GM19455 (cell line): ENCODE results near the gene LCLAT1.

ENCODE experiments used
- ATAC-seq: cut with Tn5 transposase; IDR thresholded peaks from one replicate; pipeline ENCODE4 v1.9.1; 2021; ENCODE audit not compliant: unreplicated experiment

Gene LCLAT1

DNA sequence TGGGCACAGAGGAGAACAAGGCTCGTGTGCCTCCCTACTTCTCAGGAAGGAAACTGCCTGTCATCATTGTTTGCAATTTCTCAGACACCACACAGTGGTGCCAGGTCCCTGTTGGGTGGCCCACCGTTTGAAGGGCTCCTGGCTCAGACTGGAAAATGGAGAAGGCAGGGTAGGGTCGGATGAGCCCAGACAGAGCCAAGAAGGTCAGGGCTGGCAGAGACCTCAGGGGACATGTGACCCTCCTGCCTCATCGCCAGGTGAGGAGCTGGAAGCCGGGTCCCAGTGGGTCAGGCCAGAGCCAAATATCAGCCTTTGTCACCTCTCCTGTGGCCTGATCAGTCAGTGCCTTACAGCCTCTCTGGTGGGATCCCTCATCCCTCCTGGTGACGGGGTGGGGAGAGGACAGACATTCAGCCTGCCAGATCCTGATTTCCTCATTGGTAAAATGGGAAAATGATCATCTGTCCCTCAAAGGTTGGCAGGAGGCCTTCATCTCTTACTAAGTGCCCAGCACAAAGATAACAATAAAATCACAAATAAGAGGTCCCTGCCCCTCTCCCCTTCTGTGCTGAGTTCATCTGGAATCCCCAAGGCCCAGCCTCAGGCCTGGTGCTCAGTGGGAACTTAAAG lies 242.6 kb downstream of the LCLAT1 start:
- ATAC-seq, result no peak

DNA sequence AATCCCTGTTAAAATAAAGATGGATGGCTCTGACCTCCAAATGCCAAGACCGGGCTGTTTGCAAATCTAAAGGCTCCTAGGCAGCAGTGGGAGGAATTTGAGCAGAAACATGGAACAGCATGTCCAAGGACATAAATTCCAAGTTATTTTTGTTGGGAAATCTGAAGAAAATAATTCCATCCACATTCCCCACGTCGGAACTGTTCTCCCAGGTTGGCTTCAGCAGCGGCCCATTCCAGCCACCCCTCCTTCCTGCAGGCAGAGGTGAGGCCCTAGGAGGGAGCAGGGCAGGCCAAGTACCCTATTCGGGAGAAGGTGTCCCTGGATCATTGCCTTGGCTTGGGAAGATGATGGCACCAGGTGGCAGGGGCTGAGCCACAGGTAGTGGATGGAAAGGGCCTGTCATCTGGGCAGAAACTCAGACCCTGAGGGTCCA lies 243.1 kb downstream of the LCLAT1 start:
- ATAC-seq, result no peak

DNA sequence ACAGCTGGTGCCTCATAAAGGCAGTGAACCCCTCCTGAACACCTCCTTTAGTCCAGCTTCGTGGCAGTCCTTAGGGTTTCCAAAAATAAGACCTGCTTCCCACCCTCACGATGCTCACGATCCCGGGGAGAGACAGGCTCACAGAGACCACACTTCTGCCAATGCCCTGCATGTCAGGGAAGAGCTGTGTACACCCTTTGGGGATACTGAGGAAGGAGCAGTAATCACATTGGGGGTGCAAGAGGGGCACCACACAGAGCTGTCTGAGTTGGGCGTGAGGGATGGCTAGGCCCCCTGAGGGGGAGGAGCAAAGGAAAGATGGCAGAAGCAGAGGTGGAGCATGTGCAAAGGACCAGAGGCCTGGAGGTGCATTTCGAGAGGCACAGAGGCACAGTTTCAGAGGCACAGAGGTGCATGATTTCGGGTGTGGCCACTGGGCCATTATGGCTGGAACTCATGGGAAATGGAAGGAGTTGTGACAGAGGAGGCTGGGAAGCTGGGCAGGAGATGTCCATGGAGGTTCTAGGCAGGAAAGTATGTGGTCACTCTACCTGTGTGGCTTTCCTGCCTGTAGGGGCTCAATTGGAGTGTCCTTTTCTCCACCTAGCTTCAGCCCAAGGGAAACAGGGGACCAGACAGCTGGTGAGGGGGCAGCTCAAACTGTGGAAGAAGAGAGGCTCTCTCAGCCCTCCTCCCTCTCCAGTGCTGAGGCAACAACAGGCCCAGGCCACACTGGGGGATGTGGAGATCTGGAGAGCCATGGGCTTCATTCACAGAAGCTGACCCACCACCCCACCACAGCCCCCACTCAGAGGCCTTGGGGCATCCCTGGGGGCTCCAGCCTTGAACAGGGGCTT lies 244.3 kb downstream of the LCLAT1 start:
- ATAC-seq, result no peak

DNA sequence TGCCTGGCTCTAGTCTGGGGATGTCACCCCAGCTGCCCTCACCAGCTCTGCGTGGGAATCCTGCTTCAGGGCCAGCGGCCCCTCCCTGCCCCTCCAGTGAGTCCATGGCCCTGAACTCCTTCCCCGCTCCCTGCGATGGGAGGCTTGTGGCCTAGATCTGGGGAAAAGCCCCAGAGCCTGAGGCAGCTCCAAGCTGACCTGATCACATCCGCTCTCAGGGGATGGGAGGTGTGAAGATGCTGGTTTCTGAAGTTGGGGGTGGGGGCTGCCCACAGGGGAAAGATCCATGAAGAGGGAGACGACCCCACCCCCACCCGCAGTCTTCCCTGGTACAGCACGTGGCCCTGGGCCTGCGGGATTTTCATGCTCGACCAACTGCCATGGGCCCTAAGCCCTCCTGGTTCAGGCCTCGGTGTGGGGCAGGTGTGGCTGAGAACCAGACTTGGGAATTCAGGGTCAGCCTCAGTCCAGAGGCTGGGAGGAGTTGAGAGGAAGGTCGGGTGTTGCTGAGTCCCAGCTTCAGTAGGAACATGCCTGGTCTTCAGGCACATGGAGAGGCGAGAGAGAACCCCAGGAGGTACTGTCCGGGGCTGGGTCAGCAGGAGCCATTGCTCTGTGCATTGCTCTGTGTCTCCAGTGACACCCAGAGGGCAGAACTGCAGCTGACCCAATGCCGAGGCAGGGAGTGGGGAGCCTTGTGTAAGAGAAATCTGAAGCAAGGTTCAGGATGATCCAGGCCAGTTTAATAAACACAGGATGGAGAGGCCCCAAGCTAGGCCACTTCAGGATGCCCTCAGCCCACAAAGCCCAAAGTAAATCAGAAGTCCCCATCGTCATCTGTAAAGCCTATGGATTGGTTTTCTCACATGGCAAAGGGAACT lies 245.1 kb downstream of the LCLAT1 start:
- ATAC-seq, result no peak

DNA sequence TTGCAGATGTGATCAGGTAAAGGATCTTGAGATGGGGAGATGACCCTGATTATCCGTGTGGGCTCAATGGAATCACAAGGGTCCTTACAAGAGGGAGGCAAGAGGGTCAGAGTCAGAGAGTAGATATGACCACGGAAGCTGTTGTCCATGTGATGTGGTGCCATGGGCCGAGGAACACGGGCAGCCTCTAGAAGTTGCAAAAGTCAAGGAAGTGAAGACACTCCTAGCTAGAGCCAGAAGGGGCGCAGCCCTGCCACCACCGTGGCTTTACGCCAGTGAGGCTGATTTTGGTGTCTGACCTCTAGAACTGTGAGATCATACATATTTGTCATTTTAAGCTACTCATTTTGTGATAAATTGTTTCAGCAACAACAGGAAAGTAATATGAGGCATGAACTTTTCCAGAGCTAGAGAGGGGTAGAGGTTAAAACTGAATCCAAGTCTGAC lies 245.8 kb downstream of the LCLAT1 start:
- ATAC-seq, result no peak
